Measurements from ENCODE around the gene CAMTA2. TPM values are rescaled to one million over a fixed set of nuclear protein-coding genes. Genes with fewer than 3 reads are reported as not detected.

Gene CAMTA2
- total and polyA plus RNA-seq, 9 of the 15 experiments (the other 6 are each of a cell fraction or from before 2014, with no cell fraction given) = 0.24 to 25.1 (median 6.3) TPM

DNA sequence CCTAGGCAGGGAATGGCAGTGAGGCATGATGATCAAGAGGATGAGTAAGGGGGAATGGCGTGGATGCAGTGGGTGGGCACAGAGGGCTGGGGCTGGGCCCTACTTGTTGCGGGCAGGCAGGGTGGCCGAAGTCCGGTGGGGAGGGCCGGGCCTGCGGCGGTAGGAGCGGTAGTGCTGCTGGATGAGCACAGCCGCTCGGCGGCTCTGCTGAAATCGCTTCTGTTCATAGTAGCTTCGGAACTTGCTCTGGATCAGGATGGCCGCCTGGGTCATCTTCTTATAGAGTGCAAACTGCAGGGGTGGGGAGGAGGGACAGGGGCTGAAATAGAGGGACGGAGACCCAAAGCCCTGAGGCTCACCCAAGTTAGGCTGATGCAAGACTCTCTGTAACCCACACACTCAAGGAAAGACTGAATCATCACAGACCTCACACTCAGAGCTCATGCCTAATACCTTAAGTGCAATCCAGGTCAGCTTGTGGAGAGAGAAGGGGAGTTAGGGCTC is 18.4 kb downstream of the CAMTA2 start (continued):
- TF ChIP-seq, protein P1, sequence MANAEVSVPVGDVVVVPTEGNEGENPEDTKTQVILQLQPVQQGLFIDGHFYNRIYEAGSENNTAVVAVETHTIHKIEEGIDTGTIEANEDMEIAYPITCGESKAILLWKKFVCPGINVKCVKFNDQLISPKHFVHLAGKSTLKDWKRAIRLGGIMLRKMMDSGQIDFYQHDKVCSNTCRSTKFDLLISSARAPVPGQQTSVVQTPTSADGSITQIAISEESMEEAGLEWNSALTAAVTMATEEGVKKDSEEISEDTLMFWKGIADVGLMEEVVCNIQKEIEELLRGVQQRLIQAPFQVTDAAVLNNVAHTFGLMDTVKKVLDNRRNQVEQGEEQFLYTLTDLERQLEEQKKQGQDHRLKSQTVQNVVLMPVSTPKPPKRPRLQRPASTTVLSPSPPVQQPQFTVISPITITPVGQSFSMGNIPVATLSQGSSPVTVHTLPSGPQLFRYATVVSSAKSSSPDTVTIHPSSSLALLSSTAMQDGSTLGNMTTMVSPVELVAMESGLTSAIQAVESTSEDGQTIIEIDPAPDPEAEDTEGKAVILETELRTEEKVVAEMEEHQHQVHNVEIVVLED (CRISPR knock-in tag; IDR thresholded peaks at IDR 0.05) = no peak
- TF ChIP-seq, protein P2, sequence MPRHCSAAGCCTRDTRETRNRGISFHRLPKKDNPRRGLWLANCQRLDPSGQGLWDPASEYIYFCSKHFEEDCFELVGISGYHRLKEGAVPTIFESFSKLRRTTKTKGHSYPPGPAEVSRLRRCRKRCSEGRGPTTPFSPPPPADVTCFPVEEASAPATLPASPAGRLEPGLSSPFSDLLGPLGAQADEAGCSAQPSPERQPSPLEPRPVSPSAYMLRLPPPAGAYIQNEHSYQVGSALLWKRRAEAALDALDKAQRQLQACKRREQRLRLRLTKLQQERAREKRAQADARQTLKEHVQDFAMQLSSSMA (CRISPR knock-in tag; IDR thresholded peaks at IDR 0.05) = no peak
- TF ChIP-seq KLF1 (tag; IDR thresholded peaks at IDR 0.05) (no peak), EP400 (IDR thresholded peaks at IDR 0.05) (peak; percentile 42; the same call in 1 of the 2 replicates), ZNF146 (CRISPR knock-in tag; IDR thresholded peaks at IDR 0.05; ENCODE audit: unreplicated experiment) (no peak), ZNF133 (CRISPR knock-in tag; IDR thresholded peaks at IDR 0.05) (no peak), NFATC3 (IDR thresholded peaks at IDR 0.05) (peak; percentile 86), KAT2B (IDR thresholded peaks at IDR 0.05; ENCODE audit: low read depth, low read length) (no peak), HDAC8 (tag; IDR thresholded peaks at IDR 0.05) (no peak; the same call in 1 of the 2 replicates), TEAD4 (IDR thresholded peaks at IDR 0.05; ENCODE audit: low read length) (no peak), TEAD4 (CRISPR knock-in tag; IDR thresholded peaks at IDR 0.05; ENCODE audit: borderline replicate concordance) (no peak)
- TF ChIP-seq, protein P3, sequence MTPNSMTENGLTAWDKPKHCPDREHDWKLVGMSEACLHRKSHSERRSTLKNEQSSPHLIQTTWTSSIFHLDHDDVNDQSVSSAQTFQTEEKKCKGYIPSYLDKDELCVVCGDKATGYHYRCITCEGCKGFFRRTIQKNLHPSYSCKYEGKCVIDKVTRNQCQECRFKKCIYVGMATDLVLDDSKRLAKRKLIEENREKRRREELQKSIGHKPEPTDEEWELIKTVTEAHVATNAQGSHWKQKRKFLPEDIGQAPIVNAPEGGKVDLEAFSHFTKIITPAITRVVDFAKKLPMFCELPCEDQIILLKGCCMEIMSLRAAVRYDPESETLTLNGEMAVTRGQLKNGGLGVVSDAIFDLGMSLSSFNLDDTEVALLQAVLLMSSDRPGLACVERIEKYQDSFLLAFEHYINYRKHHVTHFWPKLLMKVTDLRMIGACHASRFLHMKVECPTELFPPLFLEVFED (CRISPR knock-in tag; conservative IDR thresholded peaks at IDR 0.05) = no peak
- TF ChIP-seq, protein P4, sequence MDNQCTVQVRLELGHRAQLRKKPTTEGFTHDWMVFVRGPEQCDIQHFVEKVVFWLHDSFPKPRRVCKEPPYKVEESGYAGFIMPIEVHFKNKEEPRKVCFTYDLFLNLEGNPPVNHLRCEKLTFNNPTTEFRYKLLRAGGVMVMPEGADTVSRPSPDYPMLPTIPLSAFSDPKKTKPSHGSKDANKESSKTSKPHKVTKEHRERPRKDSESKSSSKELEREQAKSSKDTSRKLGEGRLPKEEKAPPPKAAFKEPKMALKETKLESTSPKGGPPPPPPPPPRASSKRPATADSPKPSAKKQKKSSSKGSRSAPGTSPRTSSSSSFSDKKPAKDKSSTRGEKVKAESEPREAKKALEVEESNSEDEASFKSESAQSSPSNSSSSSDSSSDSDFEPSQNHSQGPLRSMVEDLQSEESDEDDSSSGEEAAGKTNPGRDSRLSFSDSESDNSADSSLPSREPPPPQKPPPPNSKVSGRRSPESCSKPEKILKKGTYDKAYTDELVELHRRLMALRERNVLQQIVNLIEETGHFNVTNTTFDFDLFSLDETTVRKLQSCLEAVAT (IDR thresholded peaks at IDR 0.05) = peak in 1 of 2 experiments; percentile 67; a peak in 1 of 4 replicates
- TF ChIP-seq, protein P5, sequence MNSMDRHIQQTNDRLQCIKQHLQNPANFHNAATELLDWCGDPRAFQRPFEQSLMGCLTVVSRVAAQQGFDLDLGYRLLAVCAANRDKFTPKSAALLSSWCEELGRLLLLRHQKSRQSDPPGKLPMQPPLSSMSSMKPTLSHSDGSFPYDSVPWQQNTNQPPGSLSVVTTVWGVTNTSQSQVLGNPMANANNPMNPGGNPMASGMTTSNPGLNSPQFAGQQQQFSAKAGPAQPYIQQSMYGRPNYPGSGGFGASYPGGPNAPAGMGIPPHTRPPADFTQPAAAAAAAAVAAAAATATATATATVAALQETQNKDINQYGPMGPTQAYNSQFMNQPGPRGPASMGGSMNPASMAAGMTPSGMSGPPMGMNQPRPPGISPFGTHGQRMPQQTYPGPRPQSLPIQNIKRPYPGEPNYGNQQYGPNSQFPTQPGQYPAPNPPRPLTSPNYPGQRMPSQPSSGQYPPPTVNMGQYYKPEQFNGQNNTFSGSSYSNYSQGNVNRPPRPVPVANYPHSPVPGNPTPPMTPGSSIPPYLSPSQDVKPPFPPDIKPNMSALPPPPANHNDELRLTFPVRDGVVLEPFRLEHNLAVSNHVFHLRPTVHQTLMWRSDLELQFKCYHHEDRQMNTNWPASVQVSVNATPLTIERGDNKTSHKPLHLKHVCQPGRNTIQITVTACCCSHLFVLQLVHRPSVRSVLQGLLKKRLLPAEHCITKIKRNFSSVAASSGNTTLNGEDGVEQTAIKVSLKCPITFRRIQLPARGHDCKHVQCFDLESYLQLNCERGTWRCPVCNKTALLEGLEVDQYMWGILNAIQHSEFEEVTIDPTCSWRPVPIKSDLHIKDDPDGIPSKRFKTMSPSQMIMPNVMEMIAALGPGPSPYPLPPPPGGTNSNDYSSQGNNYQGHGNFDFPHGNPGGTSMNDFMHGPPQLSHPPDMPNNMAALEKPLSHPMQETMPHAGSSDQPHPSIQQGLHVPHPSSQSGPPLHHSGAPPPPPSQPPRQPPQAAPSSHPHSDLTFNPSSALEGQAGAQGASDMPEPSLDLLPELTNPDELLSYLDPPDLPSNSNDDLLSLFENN (IDR thresholded peaks at IDR 0.05; ENCODE audit: low read depth in 2 of 2, low read length in 2 of 2) = no peak
- TF ChIP-seq, protein P6, sequence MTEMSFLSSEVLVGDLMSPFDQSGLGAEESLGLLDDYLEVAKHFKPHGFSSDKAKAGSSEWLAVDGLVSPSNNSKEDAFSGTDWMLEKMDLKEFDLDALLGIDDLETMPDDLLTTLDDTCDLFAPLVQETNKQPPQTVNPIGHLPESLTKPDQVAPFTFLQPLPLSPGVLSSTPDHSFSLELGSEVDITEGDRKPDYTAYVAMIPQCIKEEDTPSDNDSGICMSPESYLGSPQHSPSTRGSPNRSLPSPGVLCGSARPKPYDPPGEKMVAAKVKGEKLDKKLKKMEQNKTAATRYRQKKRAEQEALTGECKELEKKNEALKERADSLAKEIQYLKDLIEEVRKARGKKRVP (CRISPR knock-in tag; IDR thresholded peaks at IDR 0.05) = peak; percentile 92
- TF ChIP-seq, protein P7, sequence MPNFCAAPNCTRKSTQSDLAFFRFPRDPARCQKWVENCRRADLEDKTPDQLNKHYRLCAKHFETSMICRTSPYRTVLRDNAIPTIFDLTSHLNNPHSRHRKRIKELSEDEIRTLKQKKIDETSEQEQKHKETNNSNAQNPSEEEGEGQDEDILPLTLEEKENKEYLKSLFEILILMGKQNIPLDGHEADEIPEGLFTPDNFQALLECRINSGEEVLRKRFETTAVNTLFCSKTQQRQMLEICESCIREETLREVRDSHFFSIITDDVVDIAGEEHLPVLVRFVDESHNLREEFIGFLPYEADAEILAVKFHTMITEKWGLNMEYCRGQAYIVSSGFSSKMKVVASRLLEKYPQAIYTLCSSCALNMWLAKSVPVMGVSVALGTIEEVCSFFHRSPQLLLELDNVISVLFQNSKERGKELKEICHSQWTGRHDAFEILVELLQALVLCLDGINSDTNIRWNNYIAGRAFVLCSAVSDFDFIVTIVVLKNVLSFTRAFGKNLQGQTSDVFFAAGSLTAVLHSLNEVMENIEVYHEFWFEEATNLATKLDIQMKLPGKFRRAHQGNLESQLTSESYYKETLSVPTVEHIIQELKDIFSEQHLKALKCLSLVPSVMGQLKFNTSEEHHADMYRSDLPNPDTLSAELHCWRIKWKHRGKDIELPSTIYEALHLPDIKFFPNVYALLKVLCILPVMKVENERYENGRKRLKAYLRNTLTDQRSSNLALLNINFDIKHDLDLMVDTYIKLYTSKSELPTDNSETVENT (CRISPR knock-in tag; IDR thresholded peaks at IDR 0.05) = no peak
